Keratinocyte (primary cell): ENCODE results near the gene SCNN1A. TPM values are rescaled to one million over a fixed set of nuclear protein-coding genes. Genes with fewer than 3 reads are reported as not detected.

Experiments used
- DNase-seq: peaks from one replicate; pipeline ENCODE4 v3.0.0-alpha.2; 2011; ENCODE audit warnings: low read depth, missing footprints, low spot score
- FAIRE-seq: peaks from 2 replicates; lab custom pipeline; 2011; peaks lifted over from hg19 to GRCh38; lab: Jason Lieb, UNC
- H2AFZ ChIP-seq: 2 replicates; pipeline ENCODE4 v1.6.0; 2012; ENCODE audit warnings: low read length, control low read depth, inconsistent platforms; ENCODE audit not compliant: control insufficient read depth
- H3K27ac ChIP-seq: 2 replicates; pipeline ENCODE4 v1.5.1; 2011; ENCODE audit warnings: low read length; ENCODE audit not compliant: control insufficient read depth, insufficient read depth
- H3K27me3 ChIP-seq: 3 replicates; pipeline ENCODE4 v1.6.0; 2011; ENCODE audit warnings: low read length; ENCODE audit not compliant: control insufficient read depth, insufficient read depth; ENCODE audit errors: extremely low read depth
- H3K36me3 ChIP-seq, 2 experiments: 2 replicates in 1 of 2; 3 replicates in 1 of 2; pipeline ENCODE4 v1.5.1; 2011; ENCODE audit warnings: low read length in 2 of 2, mild to moderate bottlenecking in 1 of 2; ENCODE audit not compliant: control insufficient read depth in 2 of 2, insufficient read depth in 2 of 2; ENCODE audit errors: extremely low read depth in 1 of 2
- H3K4me1 ChIP-seq: 3 replicates; pipeline ENCODE4 v1.5.1; 2011; ENCODE audit warnings: low read length; ENCODE audit not compliant: control insufficient read depth, insufficient read depth; ENCODE audit errors: extremely low read depth
- H3K4me2 ChIP-seq: 3 replicates; pipeline ENCODE4 v1.6.0; 2011; ENCODE audit warnings: low read depth, low read length; ENCODE audit not compliant: control insufficient read depth, insufficient read depth; ENCODE audit errors: extremely low read depth
- H3K4me3 ChIP-seq, 3 experiments: fragments of 200-600 bp in 1 of 3; sonication (generic) in 1 of 3; 2 replicates in 2 of 3; 3 replicates in 1 of 3; pipeline ENCODE4 v1.5.1; 2011 to 2016; ENCODE audit warnings: low read length in 3 of 3, mild to moderate bottlenecking in 3 of 3, control low read depth in 2 of 3, inconsistent platforms in 1 of 3, low read depth in 1 of 3, mixed read lengths in 1 of 3, mixed run types in 1 of 3, moderate library complexity in 1 of 3; ENCODE audit not compliant: control insufficient read depth in 2 of 3, insufficient read depth in 2 of 3; ENCODE audit errors: extremely low read depth in 1 of 3
- H3K79me2 ChIP-seq: 2 replicates; pipeline ENCODE4 v1.6.0; 2012; ENCODE audit warnings: low read length; ENCODE audit not compliant: control insufficient read depth, insufficient read depth
- H3K9ac ChIP-seq: 3 replicates; pipeline ENCODE4 v1.6.0; 2011; ENCODE audit warnings: low read length; ENCODE audit not compliant: control insufficient read depth, insufficient read depth; ENCODE audit errors: extremely low read depth
- H3K9me1 ChIP-seq: 3 replicates; pipeline ENCODE4 v1.6.0; 2011; ENCODE audit warnings: low read length; ENCODE audit not compliant: control insufficient read depth, insufficient read depth; ENCODE audit errors: extremely low read depth
- H3K9me3 ChIP-seq: 2 replicates; pipeline ENCODE4 v1.5.1; 2012; ENCODE audit warnings: low read depth, low read length; ENCODE audit not compliant: control insufficient read depth
- H4K20me1 ChIP-seq: 3 replicates; pipeline ENCODE4 v1.6.0; 2011; ENCODE audit warnings: low read length; ENCODE audit not compliant: control insufficient read depth, insufficient read depth; ENCODE audit errors: extremely low read depth
- EZH2 ChIP-seq: IDR thresholded peaks from one replicate; pipeline ENCODE4 v1.6.1; 2012; ENCODE audit warnings: inconsistent platforms, mild to moderate bottlenecking, low read length, moderate library complexity
- dilution Hi-C: fragments of 300-500 bp; cut with MboI; formaldehyde crosslinking; loops from one replicate; pipeline ENCODE4 v1.7.0; 2020; ENCODE audit warnings: low sequenced_read_pairs; ENCODE audit not compliant: extremely low pct_ligation_motif_present
- polyA plus RNA-seq, 5 experiments: library from polyadenylated mRNA; depleted of rRNA in 3 of 5; stranded (reverse) in 3 of 5; stranded (forward) in 1 of 5; unstranded in 1 of 5; fragments of >200 nt; gene quantifications; 1 replicate in 1 of 5; 2 replicates in 3 of 5; 3 replicates in 1 of 5; pipeline versions ENCODE4 v1.2.1 to v1.2.3, GENCODE V29; 2011 to 2012; ENCODE audit warnings: missing spikeins in 2 of 5, low read depth in 1 of 5, low replicate concordance in 1 of 5
- TF ChIP-seq, protein P1 (sequence below), 3 experiments: IDR thresholded peaks in 1 of 3; conservative IDR thresholded peaks in 1 of 3; optimal IDR thresholded peaks in 1 of 3; 2 replicates in 2 of 3; 3 replicates in 1 of 3; pipeline versions ENCODE3 to v1.5.1; 2011; ENCODE audit warnings: low read length in 3 of 3, mild to moderate bottlenecking in 3 of 3, moderate library complexity in 2 of 3, control low read depth in 1 of 3, inconsistent platforms in 1 of 3; ENCODE audit not compliant: insufficient read depth in 2 of 3; ENCODE audit errors: extremely low read depth in 1 of 3

Gene SCNN1A
- polyA plus RNA-seq, 1 donor (not counting 4 experiments of a cell fraction or from before 2014, with no cell fraction given): 11.1 TPM

DNA sequence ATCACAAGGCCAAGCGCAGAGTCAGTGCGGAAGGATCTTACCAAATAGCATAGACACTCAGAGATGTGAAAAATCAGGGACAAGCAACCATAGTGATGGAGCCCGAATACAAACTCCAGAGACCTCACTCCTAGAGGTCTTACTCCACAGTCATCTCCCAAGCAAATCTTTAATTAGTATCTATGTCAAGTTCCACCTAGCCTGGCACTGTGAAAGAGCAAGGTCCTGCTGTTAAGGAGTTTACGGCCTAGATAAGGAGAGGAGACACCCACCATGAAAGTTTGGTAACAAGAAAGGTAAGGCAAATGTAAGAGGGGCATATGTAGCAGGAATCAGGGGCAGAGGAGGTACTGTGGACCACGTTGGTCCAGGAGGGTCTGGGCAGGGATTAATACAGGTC, 72.3 kb downstream of the SCNN1A start:
- FAIRE-seq: no peak
- Histone ChIP-seq H3K4me1 (no peaks in the 10 kb centered on the region), H3K36me3 (no peaks in the 10 kb centered on the region), H3K9me3 (no peaks in the 10 kb centered on the region), H3K4me3 (no peak overlapping the region), H3K79me2 (no peaks in the 10 kb centered on the region), H3K4me2 (no peak overlapping the region), H3K9me1 (no peaks in the 10 kb centered on the region), H3K27ac (no peak overlapping the region), H2AFZ (no peak overlapping the region), H4K20me1 (no peaks in the 10 kb centered on the region), H3K27me3 (no peaks in the 10 kb centered on the region), H3K9ac (no peak overlapping the region)
- TF ChIP-seq, protein P1, sequence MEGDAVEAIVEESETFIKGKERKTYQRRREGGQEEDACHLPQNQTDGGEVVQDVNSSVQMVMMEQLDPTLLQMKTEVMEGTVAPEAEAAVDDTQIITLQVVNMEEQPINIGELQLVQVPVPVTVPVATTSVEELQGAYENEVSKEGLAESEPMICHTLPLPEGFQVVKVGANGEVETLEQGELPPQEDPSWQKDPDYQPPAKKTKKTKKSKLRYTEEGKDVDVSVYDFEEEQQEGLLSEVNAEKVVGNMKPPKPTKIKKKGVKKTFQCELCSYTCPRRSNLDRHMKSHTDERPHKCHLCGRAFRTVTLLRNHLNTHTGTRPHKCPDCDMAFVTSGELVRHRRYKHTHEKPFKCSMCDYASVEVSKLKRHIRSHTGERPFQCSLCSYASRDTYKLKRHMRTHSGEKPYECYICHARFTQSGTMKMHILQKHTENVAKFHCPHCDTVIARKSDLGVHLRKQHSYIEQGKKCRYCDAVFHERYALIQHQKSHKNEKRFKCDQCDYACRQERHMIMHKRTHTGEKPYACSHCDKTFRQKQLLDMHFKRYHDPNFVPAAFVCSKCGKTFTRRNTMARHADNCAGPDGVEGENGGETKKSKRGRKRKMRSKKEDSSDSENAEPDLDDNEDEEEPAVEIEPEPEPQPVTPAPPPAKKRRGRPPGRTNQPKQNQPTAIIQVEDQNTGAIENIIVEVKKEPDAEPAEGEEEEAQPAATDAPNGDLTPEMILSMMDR (optimal IDR thresholded peaks at IDR 0.05 in 1 of 3, IDR thresholded peaks at IDR 0.05 in 1 of 3, conservative IDR thresholded peaks at IDR 0.05 in 1 of 3; ENCODE audit: extremely low read depth in 1 of 3, insufficient read depth in 2 of 3, low read length in 3 of 3): no peak
- no peak for TF ChIP-seq EZH2
- no peak for DNase-seq
- dilution Hi-C loops: no loop called here

GRCh38 chr12:6302621-6303020, 72.7 kb downstream of the SCNN1A start:
- Histone ChIP-seq H4K20me1 (no peaks in the 10 kb centered on the region), H3K27me3 (no peaks in the 10 kb centered on the region), H3K79me2 (no peaks in the 10 kb centered on the region), H3K9me1 (no peaks in the 10 kb centered on the region), H3K4me2 (no peak overlapping the region), H3K9me3 (no peaks in the 10 kb centered on the region), H3K4me3 (no peak overlapping the region), H3K36me3 (no peaks in the 10 kb centered on the region), H3K27ac (no peak overlapping the region), H3K9ac (no peak overlapping the region), H2AFZ (no peak overlapping the region), H3K4me1 (peaks cover 2% of the 10 kb centered on the region)
- no peak for TF ChIP-seq EZH2
- TF ChIP-seq, protein P1 (optimal IDR thresholded peaks at IDR 0.05 in 1 of 3, IDR thresholded peaks at IDR 0.05 in 1 of 3, conservative IDR thresholded peaks at IDR 0.05 in 1 of 3; ENCODE audit: extremely low read depth in 1 of 3, insufficient read depth in 2 of 3, low read length in 3 of 3): no peak
- no peak for DNase-seq
- dilution Hi-C loops: no loop called here
- no peak for FAIRE-seq
